A673 (cell line): ENCODE results near the gene ATF4. TPM values are rescaled to one million over a fixed set of nuclear protein-coding genes. Genes with fewer than 3 reads are reported as not detected.

Experiments used
- BruUV-seq: library from RNA; stranded (reverse); fragments of 400-500 nt; replicated peaks from 2 replicates; lab custom pipeline; 2021; lab: Mats Ljungman, UMichigan
- CTCF ChIA-PET: fragments of 300-600 bp; sonication (Branson Sonifier 250); formaldehyde crosslinking; loops from one replicate; lab custom pipeline; 2022; ENCODE audit warnings: antibody characterized with exemption; lab: Charles Lee
- POLR2A ChIA-PET: fragments of 300-600 bp; sonication (Branson Sonifier 250); formaldehyde crosslinking; loops from one replicate; lab custom pipeline; 2022; ENCODE audit warnings: antibody characterized with exemption; ENCODE audit not compliant: low non-redundant PET; lab: Charles Lee
- DNase-seq: peaks from one replicate; pipeline ENCODE4 v3.0.0-alpha.2; 2015; ENCODE audit warnings: low spot score
- H3K27ac ChIP-seq: fragments of 200-600 bp; sonication (generic); 2 replicates; pipeline ENCODE4 v1.5.1; 2016; ENCODE audit warnings: mixed run types, low read depth, mild to moderate bottlenecking, mixed read lengths, antibody characterized with exemption, low read length; ENCODE audit not compliant: poor library complexity, severe bottlenecking
- H3K27me3 ChIP-seq: fragments of 200-600 bp; sonication (generic); replicated peaks from 2 replicates; pipeline ENCODE4 v1.6.1; 2017; ENCODE audit warnings: mixed run types, low read depth, mild to moderate bottlenecking, mixed read lengths, antibody characterized with exemption, low read length; ENCODE audit not compliant: insufficient read depth, poor library complexity
- H3K36me3 ChIP-seq: fragments of 200-600 bp; sonication (generic); 2 replicates; pipeline ENCODE4 v1.6.1; 2016; ENCODE audit warnings: mixed run types, mild to moderate bottlenecking, mixed read lengths, antibody characterized with exemption, low read length; ENCODE audit not compliant: insufficient read depth, poor library complexity, severe bottlenecking
- H3K4me1 ChIP-seq: fragments of 200-600 bp; sonication (generic); 2 replicates; pipeline ENCODE4 v1.6.1; 2017; ENCODE audit warnings: mixed run types, mild to moderate bottlenecking, mixed read lengths, antibody characterized with exemption, low read length; ENCODE audit not compliant: insufficient read depth, poor library complexity, severe bottlenecking
- H3K4me3 ChIP-seq: fragments of 200-600 bp; sonication (generic); 2 replicates; pipeline ENCODE4 v1.5.1; 2016; ENCODE audit warnings: low read depth, mixed run types, mild to moderate bottlenecking, mixed read lengths, low read length; ENCODE audit not compliant: poor library complexity, severe bottlenecking
- H3K9me3 ChIP-seq: fragments of 200-600 bp; sonication (generic); 2 replicates; pipeline ENCODE4 v1.6.1; 2016; ENCODE audit warnings: mixed run types, low read depth, mild to moderate bottlenecking, mixed read lengths, antibody characterized with exemption, low read length; ENCODE audit not compliant: poor library complexity, severe bottlenecking
- EZH2 ChIP-seq: fragments of 200-600 bp; sonication (generic); IDR thresholded peaks from 2 replicates; pipeline ENCODE4 v1.6.1; 2017; ENCODE audit warnings: borderline replicate concordance, low read depth, mild to moderate bottlenecking, mixed read lengths, antibody characterized with exemption, low read length; ENCODE audit not compliant: poor library complexity, severe bottlenecking
- intact Hi-C: fragments of 100-400 bp; cut with micrococcal nuclease; formaldehyde crosslinking; loops from one replicate; pipeline ENCODE4 v1.10.0; 2022; ENCODE audit not compliant: unreplicated experiment
- total RNA-seq: library from RNA; stranded (reverse); gene quantifications from 2 replicates; pipeline ENCODE4 v1.2.3, GENCODE V29; 2021
- TF ChIP-seq, protein P1 (sequence below): fragments of 300-800, 200-600 bp; sonication (generic); conservative IDR thresholded peaks from 2 replicates; pipeline ENCODE4 v1.5.1; 2017; ENCODE audit warnings: low read depth, mild to moderate bottlenecking, antibody characterized with exemption, low read length, moderate library complexity, mixed read lengths

ATF4 gene
- total RNA-seq, 1 experiment from 2014 or later, result 476 TPM

DNA sequence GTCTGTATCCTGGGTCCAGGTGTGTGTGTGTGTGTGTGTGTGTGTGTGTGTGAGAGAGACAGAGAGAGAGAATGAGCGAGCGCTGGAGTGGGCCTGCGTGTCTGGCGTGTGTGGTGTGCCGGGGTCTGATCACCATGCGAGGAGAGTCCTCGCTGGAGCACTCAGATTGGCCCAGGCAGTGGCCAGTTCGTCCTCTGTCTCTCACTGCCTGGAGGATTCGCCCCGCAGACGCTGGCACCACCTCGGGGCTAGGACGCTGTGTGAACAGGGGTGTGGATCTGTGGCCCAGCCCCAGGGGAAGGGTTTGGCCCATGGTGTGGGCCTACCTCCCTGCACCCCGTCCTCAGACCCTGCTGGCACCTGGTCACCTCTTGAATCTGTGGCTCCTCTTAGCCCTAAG is 38.6 kb downstream of the ATF4 start:
- BruUV-seq, result no TSS peak
- Histone ChIP-seq H3K4me1 (no peaks in the 10 kb centered on the region), H3K27ac (no peak overlapping the region), H3K9me3 (no peaks in the 10 kb centered on the region), H3K4me3 (peak overlapping the region; percentile 30), H3K36me3 (no peaks in the 10 kb centered on the region), H3K27me3 (peaks cover 36% of the 10 kb centered on the region)
- ChIA-PET POLR2A (no interaction called here), CTCF (no interaction called here)
- TF ChIP-seq, protein P1, sequence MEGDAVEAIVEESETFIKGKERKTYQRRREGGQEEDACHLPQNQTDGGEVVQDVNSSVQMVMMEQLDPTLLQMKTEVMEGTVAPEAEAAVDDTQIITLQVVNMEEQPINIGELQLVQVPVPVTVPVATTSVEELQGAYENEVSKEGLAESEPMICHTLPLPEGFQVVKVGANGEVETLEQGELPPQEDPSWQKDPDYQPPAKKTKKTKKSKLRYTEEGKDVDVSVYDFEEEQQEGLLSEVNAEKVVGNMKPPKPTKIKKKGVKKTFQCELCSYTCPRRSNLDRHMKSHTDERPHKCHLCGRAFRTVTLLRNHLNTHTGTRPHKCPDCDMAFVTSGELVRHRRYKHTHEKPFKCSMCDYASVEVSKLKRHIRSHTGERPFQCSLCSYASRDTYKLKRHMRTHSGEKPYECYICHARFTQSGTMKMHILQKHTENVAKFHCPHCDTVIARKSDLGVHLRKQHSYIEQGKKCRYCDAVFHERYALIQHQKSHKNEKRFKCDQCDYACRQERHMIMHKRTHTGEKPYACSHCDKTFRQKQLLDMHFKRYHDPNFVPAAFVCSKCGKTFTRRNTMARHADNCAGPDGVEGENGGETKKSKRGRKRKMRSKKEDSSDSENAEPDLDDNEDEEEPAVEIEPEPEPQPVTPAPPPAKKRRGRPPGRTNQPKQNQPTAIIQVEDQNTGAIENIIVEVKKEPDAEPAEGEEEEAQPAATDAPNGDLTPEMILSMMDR, result no peak
- TF ChIP-seq EZH2, result no peak
- DNase-seq, result no peak
- intact Hi-C loops, result no loop called here

DNA sequence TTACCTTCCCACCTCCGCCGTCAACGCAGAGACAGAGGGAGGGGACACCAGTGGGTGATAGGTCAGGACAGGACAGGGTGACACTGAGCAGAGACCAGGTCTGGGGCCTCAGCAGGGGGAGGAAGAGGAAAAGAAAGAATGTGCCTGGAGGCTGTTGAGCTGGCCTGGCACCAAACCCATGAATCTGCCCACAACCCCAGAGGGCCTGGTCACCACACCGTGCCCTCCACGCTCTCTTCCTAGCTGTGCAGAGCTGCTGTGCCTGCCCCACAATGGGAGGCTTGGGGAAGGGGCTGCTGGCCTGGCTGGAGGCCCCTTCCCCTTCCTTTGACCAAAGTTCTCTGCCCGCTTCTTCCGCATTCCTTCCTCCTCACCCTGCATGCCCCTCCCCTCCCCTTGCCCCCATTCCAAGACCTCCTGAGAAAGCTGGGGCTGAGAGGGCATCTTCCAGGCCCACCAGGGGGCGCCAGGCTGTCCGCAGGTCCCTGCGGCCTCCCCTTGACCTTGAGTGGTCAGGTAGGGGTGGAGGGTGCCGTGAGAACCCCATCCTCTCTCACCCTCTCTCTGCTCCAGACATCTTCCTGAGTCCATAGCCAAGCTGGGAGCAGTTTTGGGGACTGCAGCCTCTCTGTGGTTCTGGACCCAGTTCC is 39.2 kb downstream of the ATF4 start:
- Histone ChIP-seq H3K27ac (no peak overlapping the region), H3K27me3 (peaks cover 36% of the 10 kb centered on the region), H3K4me1 (no peaks in the 10 kb centered on the region), H3K36me3 (no peaks in the 10 kb centered on the region), H3K4me3 (no peak overlapping the region), H3K9me3 (no peaks in the 10 kb centered on the region)
- DNase-seq, result no peak
- BruUV-seq, result no TSS peak
- CTCF ChIA-PET, result no interaction called here
- intact Hi-C loops, result no loop called here
- no peak for TF ChIP-seq EZH2
- TF ChIP-seq, protein P1, result peak; percentile 59
- POLR2A ChIA-PET, result no interaction called here

DNA sequence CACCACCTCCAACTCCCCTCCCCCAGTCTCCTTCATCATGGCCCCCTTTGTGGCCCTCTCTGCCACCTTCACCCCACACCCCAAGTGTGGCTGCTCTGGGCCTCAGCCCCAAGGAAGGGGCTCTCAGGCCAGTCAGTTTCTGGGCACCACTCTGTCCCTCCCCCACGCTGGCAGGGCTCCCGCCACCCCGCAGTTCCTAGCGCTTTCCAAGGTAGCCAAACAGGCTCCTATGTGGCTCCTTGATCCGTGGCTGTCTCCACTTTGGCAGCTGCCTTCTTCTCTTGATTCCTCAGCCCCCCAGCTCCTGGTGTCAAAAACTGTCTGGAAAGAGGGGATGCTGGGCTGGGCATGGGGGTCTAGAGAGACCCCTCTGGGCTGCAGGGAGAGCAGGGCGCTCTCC is 39.8 kb downstream of the ATF4 start:
- H3K4me1 ChIP-seq, result no peaks in the 10 kb centered on the region
- no peak for DNase-seq
- peaks cover 36% of the 10 kb centered on the region for H3K27me3 ChIP-seq
- intact Hi-C loops, result no loop called here
- no peak for TF ChIP-seq EZH2
- TF ChIP-seq, protein P1, result no peak
- no peaks in the 10 kb centered on the region for H3K9me3 ChIP-seq
- H3K4me3 ChIP-seq, result no peak overlapping the region
- no TSS peak for BruUV-seq
- CTCF ChIA-PET, result no interaction called here
- POLR2A ChIA-PET, result no interaction called here
- H3K36me3 ChIP-seq, result no peaks in the 10 kb centered on the region
- H3K27ac ChIP-seq, result no peak overlapping the region
